Chondrocyte (in vitro differentiated cells): ENCODE results near the gene SP6. TPM values are rescaled to one million over a fixed set of nuclear protein-coding genes. Genes with fewer than 3 reads are reported as not detected.

Experiments used
- DNase-seq: peaks from one replicate; pipeline ENCODE4 v3.0.0; 2021; ENCODE audit warnings: mixed read lengths, low spot score
- H3K27ac Mint-ChIP-seq: one replicate; pipeline ENCODE4 v1.8.0; 2021; ENCODE audit warnings: mild to moderate bottlenecking, moderate library complexity, mixed read lengths; ENCODE audit not compliant: unreplicated experiment
- H3K27me3 Mint-ChIP-seq: 2 replicates; pipeline ENCODE4 v1.8.0; 2021; ENCODE audit warnings: low read depth, mixed read lengths
- H3K36me3 Mint-ChIP-seq: 2 replicates; pipeline ENCODE4 v1.8.0; 2021; ENCODE audit warnings: low read depth, mixed read lengths
- H3K4me1 Mint-ChIP-seq: 2 replicates; pipeline ENCODE4 v1.8.0; 2021; ENCODE audit warnings: low read depth, mild to moderate bottlenecking, mixed read lengths
- H3K4me3 Mint-ChIP-seq: one replicate; pipeline ENCODE4 v1.8.0; 2021; ENCODE audit warnings: mild to moderate bottlenecking, moderate library complexity, mixed read lengths; ENCODE audit not compliant: unreplicated experiment
- H3K9me3 Mint-ChIP-seq: 2 replicates; pipeline ENCODE4 v1.8.0; 2021; ENCODE audit warnings: low read depth, mixed read lengths
- CTCF ChIP-seq: fragments of 200-600 bp; sonication (generic); IDR thresholded peaks from 2 replicates; pipeline ENCODE4 v1.5.0; 2021; ENCODE audit warnings: antibody characterized with exemption, mild to moderate bottlenecking, moderate library complexity
- total RNA-seq: library from RNA; stranded (reverse); gene quantifications from 3 replicates; pipeline ENCODE4 v1.2.1, GENCODE V29; 2021

SP6 gene
- total RNA-seq, 1 donor from 2014 or later: 0.05 TPM

GRCh38 chr17:47889734-47890529 is 39.0 kb upstream of the SP6 start:
- peak; percentile 96 for TF ChIP-seq CTCF
- DNase-seq: no peak
- no peak overlapping the region for H3K4me3 Mint-ChIP-seq
- H3K9me3 Mint-ChIP-seq: no peaks in the 10 kb centered on the region
- H3K27ac Mint-ChIP-seq: no peak overlapping the region
- H3K27me3 Mint-ChIP-seq: no peaks in the 10 kb centered on the region
- H3K36me3 Mint-ChIP-seq: no peaks in the 10 kb centered on the region
- peaks cover 8% of the 10 kb centered on the region for H3K4me1 Mint-ChIP-seq

GRCh38 chr17:47888293-47888692 is 37.3 kb upstream of the SP6 start:
- Mint-ChIP-seq H3K27me3 (no peaks in the 10 kb centered on the region), H3K36me3 (no peaks in the 10 kb centered on the region), H3K27ac (no peak overlapping the region), H3K9me3 (no peaks in the 10 kb centered on the region), H3K4me1 (no peaks in the 10 kb centered on the region), H3K4me3 (no peak overlapping the region)
- DNase-seq: no peak
- TF ChIP-seq CTCF: no peak

- Mint-ChIP-seq H3K4me3 (no peak overlapping the region), H3K9me3 (no peaks in the 10 kb centered on the region), H3K27me3 (peaks cover 6% of the 10 kb centered on the region), H3K36me3 (no peaks in the 10 kb centered on the region), H3K27ac (no peak overlapping the region), H3K4me1 (no peaks in the 10 kb centered on the region)
- TF ChIP-seq CTCF: no peak
- no peak for DNase-seq
Observed at GRCh38 chr17:47884905-47885730, 34.2 kb upstream of the SP6 start.

GRCh38 chr17:47884427-47884740 is 33.4 kb upstream of the SP6 start:
- TF ChIP-seq CTCF: no peak
- no peaks in the 10 kb centered on the region for H3K9me3 Mint-ChIP-seq
- no peak for DNase-seq
- H3K27me3 Mint-ChIP-seq: peaks cover 7% of the 10 kb centered on the region
- no peaks in the 10 kb centered on the region for H3K4me1 Mint-ChIP-seq
- no peak overlapping the region for H3K4me3 Mint-ChIP-seq
- H3K36me3 Mint-ChIP-seq: no peaks in the 10 kb centered on the region
- no peak overlapping the region for H3K27ac Mint-ChIP-seq

- H3K36me3 Mint-ChIP-seq: no peaks in the 10 kb centered on the region
- H3K27ac Mint-ChIP-seq: no peak overlapping the region
- peak; percentile 44 for DNase-seq
- peaks cover 10% of the 10 kb centered on the region for H3K27me3 Mint-ChIP-seq
- TF ChIP-seq CTCF: no peak
- no peaks in the 10 kb centered on the region for H3K9me3 Mint-ChIP-seq
- H3K4me1 Mint-ChIP-seq: peaks cover 4% of the 10 kb centered on the region
- no peak overlapping the region for H3K4me3 Mint-ChIP-seq
Observed at GRCh38 chr17:47883589-47884426, 32.8 kb upstream of the SP6 start.
